GM21619 (cell line): Measurements from ENCODE around the gene DGKA.

Experiments
- ATAC-seq: cut with Tn5 transposase; IDR thresholded peaks from one replicate; pipeline ENCODE4 v1.9.1; 2021; ENCODE audit not compliant: unreplicated experiment

The DGKA gene

DNA sequence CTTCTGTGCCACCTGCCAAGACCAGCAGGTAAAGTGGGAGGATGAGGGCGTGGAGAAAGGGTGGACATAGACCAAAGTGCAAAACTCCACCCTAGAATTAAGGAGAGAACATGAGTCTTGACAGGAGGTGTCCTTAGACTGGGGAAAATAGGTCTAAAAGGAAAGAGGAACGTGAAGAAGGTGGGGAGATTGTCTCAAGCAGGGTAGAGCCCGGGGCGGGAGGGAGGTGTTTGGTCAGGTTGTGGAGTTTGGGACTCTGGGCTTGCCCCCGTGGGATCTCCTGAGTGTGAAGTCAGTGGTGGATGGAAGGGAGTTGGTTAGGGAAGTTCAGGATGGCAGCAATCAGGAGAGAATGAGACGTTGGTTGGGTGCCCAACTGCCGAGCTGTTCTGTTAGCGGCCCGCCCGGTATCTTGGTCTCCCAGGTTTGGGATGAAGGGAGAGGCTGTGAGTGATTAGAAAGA lies 386 bp downstream of the DGKA start:
- ATAC-seq: no peak

DNA sequence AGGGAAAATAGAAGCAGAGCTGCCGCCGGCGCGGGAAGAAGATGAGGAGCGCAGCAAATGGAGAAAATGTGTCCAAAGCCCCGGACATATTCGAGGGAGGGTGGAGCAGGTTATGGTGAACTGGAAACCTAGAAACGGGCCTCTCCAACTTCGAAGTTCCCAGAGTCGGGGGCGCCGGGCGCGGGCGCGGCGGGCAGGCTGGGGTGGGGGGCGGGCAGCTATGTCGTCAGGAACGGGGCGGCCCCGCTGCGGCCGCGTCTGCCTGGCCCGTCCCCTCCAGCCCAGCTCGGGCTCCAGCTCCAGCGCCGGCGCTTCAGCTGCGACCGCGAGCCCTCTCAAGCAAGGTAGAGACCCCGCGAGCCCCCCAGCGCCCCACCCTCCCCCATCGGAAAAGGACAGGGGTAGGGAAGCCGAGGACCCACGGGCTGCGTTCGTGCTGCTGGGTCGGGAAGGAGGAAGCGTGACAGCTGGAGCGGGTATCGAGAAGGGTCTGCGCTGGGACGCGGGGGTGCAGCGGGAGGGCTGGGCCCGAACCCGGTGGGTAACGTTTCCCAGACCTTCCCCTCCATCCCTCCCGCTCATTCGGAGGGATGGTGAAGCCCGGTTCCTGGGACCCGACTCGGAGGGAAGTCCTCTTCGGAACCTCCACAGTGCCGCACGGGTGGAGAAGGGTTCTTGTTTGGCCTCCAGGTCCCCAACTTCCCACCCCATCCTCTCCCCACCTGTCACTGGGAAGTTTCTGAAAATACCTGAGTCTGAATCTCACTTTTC lies 1.0 kb downstream of the DGKA start:
- no peak for ATAC-seq

DNA sequence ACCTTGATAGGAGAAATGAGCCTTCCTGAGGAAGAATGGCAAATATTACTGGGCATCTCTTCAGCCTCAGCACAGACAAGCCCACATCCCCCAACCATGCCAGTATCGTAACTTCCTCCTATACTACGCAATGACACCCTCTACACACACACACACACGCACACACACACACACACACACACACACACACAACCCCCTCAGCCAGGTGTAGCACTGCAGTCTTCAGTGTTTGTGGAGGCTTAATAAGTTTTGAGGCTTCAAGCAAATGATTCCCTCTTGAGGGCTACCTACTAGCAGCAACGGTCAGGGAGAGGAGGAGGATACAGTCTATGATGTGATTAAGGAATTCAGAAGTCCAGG lies 1.6 kb downstream of the DGKA start:
- no peak for ATAC-seq

DNA sequence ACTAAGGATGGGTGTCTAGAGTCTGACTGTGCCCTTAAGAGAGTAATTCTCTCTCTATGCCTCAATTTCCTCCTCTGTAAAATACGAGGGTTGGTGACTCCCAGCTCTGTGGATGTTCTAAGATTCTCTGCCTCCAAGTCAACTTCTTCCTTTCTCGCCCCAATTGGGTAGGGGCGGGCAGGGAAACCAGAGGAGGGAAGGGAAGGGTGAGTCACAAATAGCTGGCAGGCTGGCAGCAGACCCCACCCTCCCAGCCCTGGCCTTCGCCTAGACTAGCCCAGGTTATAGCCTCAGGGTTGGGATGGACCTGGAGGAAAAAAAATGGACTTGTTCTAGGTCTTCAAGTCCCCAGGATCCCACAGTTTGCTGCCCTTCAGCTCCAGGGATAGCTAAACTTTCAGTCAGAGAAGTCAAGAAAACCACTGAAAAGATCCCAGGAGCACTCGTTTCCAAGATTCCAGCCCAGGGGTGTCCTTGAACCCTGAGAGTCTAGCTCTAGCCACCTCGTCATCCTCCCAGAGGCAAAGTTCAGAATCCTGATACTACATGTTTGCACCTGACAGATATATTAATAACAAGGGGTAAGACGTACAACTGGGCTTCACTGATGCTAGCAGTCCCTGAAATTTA lies 2.3 kb downstream of the DGKA start:
- ATAC-seq: no peak

DNA sequence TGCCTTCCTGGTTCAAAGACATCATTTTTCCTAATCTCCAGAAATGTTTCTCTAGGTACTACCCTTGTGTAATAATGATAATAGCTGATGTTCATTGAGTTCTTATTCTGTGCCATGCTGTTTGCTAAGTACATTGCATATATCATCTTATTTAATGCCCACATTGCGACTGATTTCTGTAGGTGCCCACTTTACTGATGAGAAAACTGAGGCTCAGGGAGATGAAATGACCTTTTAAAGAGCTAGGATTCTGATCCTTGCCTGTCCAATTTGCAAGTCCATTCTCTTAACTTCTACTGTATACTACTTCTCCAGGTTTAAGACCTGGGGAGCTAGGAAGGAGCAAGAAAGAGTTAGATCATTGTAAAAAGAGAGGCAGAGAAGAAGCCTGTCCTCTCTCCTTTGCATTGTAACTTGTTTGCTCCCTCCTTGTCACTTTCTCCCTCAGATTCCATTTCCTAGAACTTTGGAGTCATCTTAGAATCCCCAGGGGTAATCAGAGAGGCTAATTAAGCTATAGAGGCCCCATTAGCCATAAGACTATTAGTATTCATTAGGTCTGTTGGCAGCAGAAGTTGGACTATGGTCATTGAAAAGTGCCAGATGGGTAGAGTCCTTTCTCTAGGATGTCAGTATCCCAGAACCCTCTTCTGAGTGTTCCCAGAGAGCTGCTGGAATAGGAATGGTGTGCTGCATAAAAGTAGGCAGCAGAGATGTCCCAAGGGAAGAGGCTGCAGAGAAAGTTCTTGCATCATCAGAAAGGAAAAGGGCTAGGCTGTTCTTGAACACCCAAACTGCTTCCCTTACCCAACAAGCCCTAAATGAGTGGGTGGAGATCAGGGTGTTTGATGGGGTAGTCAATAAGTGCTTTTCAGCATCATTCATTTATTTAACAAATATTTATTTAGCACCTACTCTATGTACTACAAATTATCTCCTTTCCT lies 3.1 kb downstream of the DGKA start:
- ATAC-seq: no peak

DNA sequence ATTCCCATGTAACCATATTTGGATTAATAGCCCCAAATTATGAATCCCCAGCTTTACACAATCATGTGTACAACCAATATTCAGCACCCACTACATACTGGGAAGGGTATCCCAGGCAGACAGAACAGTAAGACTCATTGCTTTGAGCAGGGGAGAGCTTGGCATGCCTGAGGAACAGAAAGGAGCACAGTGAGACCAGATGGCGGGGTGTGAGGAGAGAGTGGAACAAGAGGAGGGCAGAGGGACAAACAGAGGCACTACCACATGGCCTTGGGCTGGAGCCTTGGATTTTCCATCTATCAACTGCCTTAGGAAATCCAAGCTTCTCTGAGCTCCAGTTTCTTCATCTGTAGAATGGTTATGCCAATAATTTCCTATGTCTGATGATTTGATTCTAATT lies 3.8 kb downstream of the DGKA start:
- no peak for ATAC-seq

DNA sequence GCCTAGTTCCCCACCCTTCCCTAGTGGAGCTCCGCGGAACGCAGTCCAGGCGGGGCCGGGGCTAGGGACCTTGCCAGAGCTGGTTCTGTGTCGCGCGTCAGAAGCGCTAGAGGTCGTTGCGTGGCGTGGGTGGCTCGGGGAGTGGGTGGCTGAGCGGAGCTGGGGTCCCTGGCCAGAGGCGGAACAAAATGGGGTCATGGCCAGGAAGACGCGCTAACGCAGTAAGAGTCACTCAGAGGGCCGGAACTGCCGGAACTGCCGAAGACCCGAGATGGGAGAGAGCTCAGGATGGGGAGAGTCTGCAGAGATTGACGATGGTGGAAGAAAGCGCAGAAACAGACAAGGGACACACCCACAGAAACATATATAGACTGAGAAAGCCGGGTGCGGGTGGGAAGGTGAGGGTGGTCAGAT lies 4.8 kb downstream of the DGKA start:
- no peak for ATAC-seq

DNA sequence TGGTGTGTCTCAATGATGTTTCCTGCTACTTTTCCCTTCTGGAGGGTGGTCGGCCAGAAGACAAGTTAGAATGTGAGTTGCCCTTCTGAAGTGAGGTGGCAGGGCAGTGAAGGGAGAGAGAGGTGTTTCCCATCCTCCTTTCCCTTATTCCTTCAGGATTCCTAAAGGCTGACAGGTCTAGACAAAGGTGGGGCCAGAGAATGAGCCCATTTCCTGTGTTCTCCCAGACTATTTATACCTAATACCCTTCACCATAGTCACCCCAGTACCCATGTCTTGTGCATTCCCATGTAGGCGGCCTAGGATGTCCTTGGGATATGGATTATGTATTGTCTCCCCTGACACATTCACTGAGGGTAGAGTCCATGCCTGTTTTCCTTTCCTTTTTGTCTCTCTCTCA lies 7.0 kb downstream of the DGKA start:
- no peak for ATAC-seq

DNA sequence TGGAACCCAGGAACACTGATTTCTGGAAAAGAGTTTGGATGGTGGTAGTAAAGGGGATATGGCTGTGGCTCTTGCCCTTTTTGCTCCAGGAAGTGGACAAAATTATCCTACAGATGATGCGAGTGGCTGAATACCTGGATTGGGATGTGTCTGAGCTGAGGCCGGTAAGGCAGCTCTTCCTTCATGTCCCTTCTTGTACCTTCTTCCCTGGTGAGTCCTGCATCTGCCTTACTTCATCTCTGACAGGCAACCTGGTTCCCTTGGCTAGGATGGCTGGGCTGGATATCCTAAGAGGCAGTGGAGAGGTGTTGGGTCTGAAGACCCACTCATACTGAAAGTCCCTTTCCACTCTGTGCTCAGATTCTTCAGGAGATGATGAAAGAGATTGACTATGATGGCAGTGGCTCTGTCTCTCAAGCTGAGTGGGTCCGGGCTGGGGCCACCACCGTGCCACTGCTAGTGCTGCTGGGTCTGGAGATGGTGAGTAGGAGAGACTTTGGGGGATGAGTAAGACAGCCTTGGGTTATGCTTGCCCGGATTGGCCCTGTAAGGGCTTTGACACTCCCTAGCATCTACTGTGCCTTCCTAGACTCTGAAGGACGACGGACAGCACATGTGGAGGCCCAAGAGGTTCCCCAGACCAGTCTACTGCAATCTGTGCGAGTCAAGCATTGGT lies 8.0 kb downstream of the DGKA start:
- ATAC-seq: no peak

DNA sequence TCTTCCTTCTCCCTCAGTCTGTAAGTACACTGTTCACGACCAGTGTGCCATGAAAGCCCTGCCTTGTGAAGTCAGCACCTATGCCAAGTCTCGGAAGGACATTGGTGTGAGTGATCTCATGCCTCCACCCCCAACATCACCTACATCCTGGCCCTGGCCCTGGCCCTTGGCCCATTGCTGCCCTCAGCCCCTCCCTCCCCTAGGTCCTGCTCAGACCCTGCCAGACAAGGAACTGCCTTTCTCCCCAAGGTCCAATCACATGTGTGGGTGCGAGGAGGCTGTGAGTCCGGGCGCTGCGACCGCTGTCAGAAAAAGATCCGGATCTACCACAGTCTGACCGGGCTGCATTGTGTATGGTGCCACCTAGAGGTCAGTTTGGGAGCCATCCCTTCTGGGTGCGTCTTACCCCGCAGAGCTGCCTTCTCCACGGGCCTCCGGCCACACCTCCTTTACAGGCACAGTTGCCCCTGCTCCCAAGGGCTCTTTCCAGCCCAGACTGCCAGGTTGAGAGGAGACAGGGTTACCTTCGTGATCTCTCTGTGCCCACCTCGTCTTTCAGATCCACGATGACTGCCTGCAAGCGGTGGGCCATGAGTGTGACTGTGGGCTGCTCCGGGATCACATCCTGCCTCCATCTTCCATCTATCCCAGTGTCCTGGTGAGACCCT lies 9.2 kb downstream of the DGKA start:
- ATAC-seq: peak; percentile 97

DNA sequence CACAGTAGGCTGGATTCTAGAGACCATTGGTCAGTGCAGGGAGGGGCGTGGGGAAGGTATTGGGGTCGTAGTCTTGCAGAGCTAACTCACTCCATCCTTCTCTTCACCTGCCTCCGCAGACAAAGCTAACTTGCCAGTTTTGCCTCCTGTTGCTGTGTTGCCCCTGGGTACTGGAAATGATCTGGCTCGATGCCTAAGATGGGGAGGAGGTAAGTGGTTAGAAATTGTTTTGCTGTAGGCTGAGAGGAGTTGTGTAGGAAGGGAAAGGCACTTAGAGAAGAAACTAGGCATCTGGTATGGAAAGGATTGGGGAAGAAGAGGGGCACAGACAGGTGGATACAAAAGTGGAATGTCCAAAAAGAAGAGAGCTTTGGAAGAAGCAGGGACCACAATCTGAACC lies 11.1 kb downstream of the DGKA start:
- no peak for ATAC-seq

DNA sequence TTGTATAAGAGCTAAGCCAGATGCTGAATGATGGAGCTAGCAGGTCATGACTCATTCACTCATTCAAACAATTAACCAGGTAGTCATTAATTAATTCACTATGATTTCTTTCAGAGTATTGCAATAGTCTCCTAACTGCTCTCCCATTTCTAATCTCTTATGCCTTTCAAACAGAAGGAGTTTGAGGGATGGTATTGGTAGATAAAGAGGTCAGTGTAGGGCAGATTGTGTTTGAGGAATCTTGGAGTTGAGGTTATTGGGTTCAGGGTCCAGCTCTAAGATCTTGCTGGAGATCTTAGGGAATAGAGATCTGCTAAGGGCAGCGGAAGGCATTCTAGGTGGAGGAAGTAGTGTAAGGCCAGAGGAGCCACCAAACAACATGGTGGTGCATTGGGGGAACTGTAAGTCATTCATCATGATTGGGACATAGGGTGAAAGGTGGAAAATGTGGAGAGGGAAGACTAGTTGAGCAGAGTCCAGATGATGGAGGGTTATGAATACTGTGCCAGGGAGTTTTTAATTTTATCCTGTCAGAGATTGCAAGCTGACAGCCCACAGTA lies 11.7 kb downstream of the DGKA start:
- ATAC-seq: no peak

DNA sequence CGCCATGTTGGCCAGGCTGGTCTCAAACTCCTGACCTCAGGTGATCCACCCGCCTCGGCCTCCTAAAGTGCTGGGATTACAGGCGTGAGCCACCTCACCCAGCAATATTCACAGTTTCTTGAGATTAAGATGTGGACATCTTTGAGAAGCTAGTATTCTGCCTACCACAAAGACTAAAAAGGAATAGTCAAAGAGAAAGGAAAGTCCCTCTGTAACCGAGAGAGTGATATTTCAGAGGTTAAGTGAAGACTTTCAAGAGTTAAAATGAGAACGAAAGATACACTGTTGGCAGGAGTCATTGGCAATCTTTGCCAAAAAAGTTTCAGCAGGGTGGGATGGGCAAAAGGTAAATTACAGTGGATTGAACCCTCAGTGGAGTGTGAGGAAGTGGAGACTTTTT lies 15.6 kb downstream of the DGKA start:
- no peak for ATAC-seq

DNA sequence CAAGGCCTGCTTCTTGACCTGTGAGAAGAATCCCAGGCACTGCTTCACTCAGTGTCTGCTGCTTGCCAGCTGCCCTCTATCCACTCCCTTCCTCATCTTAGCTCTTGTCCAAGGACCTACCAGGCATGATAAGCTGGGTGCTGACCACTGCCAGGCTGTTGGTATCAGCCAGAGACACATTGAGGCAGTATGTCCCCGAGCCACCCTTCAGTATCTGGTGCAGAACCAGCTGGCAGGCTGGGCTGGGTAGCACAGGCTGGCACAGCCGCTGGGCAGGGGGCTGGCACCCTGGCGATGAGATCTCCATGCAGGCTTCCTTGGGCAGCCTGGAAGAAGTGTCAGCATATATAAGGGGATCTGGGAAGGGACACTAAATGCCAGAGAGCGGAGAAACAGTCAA lies 24.4 kb downstream of the DGKA start:
- no peak for ATAC-seq

DNA sequence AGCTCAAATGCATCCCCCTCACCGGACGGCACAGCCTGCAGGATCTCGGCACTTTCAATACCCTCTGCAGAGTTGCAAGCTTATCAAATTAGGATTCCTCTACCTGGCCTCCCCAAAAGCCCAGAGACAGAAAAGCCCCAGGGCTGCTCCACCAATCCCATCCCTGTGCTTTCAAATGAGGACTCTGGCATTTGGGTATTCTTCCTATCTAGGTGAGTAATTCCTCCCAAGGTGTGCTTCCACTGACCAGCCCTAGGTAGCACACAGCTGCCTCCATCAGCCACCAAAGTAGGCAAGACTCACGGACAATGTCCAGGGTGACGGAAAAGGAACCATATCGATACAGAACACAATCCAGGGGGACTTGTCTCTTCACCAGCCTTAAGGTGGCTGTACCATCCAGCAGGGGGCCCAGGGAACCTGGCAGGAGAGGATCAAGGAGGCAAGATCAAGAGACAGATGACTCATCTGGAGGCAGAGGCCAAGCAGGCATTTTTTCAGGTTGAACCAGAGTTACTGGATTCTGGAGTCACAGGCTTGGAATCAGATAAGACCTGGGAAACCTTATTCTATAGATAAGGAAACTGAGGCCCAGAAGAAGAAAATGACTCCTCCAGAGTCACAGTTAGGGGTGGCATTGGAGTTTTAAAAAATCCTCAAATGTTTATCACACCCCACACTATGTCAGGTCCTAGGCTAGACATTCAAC lies 25.0 kb downstream of the DGKA start:
- ATAC-seq: no peak

DNA sequence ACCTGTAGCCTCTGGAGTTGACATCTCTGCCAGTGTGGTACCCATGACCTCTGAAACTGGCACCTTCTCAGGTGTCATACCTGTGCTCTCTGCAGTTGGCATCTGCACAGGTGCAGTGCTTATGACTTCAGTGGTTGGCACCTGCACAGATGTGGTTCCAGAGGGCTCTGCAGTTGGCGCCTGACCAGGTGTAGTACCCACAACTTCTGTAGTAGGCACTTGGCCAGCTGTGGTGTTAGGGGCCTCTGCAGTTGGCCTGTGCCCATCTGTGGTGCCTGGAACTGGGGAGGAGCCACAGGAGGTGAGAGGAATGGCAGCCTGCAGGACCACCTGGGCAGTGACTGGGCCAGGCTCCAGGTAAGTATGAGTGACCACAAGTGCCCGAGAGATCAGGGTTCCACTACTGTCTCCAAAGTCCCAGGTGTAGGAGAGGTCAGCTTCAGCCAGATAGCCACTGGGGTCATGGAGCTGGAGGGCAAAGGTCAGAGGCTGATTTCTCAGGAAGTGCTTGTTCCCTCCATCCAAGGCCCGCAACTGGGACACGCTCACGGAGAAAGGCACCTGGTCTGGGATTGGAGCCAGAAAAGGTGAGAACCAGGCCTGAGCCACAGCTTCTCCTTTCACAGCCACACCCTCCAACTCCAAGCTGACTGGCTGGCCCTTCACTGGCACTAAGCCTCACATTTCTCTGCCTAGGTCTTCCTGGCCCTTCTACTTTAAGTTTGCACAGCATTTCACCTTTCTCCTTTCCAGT lies 26.3 kb downstream of the DGKA start:
- no peak for ATAC-seq

DNA sequence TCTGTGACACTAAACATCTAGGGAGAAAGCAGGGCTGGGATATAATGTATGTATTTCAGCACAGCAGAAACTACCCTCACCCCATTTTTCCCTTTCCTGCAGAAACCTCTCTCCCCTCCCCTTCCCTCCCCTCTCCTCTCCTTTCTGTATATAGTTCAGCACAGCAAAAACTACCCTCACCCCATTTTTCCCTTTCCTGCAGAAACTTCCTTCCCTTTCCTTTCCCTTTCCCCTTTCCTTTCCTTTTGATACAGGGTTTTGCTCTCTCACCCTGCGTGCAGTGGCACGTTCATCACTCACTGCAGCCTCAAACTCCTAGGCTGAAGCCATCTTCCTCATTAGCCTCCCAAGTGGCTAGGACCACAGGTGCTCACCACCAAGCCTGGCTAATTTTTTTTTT lies 32.8 kb downstream of the DGKA start:
- ATAC-seq: no peak

DNA sequence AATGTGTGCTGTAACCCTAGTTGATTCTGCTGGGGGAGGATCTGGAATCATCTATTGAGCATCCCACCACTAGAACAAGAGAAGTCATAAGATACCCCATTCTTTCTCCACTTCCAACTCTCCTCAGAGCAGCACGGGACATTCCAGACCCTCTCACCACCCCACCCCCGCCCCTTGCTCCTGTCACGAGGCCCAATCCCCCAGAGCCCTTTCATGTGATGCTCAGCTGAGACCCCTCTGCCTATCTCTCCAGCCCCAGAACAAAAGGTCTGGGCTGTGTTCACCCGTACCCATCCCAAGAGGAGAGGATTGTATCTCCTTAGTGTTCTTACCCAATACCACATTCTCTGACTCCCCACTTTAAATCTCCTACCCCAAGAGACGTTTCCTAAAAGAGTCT lies 34.3 kb downstream of the DGKA start:
- ATAC-seq: no peak

DNA sequence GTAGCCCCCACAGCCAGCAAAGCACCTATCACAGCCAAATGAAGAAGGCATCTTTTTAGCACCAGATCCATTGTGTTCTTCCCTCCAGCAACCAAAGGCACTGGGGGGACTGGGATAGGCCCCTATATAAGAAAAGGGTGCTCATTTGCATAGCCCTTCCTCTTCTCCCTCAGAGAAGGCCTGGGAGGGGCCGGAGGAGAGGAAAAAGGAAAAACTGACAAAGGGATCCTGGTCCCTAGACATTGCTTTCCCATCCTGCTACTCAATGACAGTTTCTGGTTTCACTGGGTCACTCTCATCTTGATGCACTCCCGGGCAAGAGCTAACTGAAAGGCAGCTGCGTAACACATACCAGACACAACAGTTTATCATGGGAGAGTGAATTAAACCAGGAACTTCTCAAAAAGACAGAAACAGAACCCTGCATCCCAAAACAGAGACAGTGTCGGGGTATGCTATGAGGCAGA lies 35.0 kb downstream of the DGKA start, which contains the start of gene PMEL:
Gene PMEL (minus strand): TSS at position 102 of the 467 bp plus-strand sequence. CDS start 31 bp downstream, at position 71.
- peak; percentile 2 for ATAC-seq
